H1 (cell line): ENCODE measurements around the gene ABHD14A. TPM values are rescaled to one million over a fixed set of nuclear protein-coding genes. Genes with fewer than 3 reads are reported as not detected.

Source experiments
- CTCF ChIA-PET: fragments of 300-600 bp; sonication (Branson Sonifier 250); formaldehyde crosslinking; loops from one replicate; lab custom pipeline; 2021; ENCODE audit not compliant: partially characterized antibody; lab: Charles Lee
- POLR2A ChIA-PET: fragments of 300-600 bp; sonication (Branson Sonifier 250); formaldehyde crosslinking; loops from one replicate; lab custom pipeline; 2021; ENCODE audit warnings: inconsistent platforms; ENCODE audit not compliant: partially characterized antibody; lab: Charles Lee
- DNase-seq, 2 experiments: peaks; one replicate each; pipeline versions ENCODE4 v3.0.0 to v3.0.0-alpha.2; 2010 to 2022; ENCODE audit warnings: low spot score in 2 of 2, low read depth in 1 of 2, mixed read lengths in 1 of 2
- FAIRE-seq: peaks from 2 replicates; lab custom pipeline; 2011; peaks lifted over from hg19 to GRCh38; lab: Jason Lieb, UNC
- H2AFZ ChIP-seq: 2 replicates; pipeline ENCODE4 v1.8.1; 2012; ENCODE audit warnings: low read length, inconsistent platforms
- H2AK5ac ChIP-seq: 2 replicates; pipeline ENCODE4 v1.6.1; 2013; ENCODE audit warnings: low read depth, low read length
- H2BK120ac ChIP-seq: replicated peaks from 2 replicates; pipeline ENCODE3; 2013; ENCODE audit warnings: low read depth, low read length, inconsistent platforms
- H2BK12ac ChIP-seq: 2 replicates; pipeline ENCODE4 v1.6.1; 2013; ENCODE audit warnings: low read depth, low read length
- H2BK15ac ChIP-seq: 2 replicates; pipeline ENCODE4 v1.6.1; 2013; ENCODE audit warnings: low read length
- H2BK20ac ChIP-seq: 2 replicates; pipeline ENCODE4 v1.6.1; 2013; ENCODE audit warnings: low read length
- H2BK5ac ChIP-seq: 2 replicates; pipeline ENCODE4 v1.6.1; 2013; ENCODE audit warnings: low read depth, low read length
- H3K14ac ChIP-seq: 2 replicates; pipeline ENCODE4 v1.6.1; 2013; ENCODE audit warnings: inconsistent platforms; ENCODE audit not compliant: insufficient read length
- H3K18ac ChIP-seq: 2 replicates; pipeline ENCODE4 v1.6.1; 2013; ENCODE audit warnings: low read length; ENCODE audit errors: extremely low read depth
- H3K23ac ChIP-seq: 2 replicates; pipeline ENCODE4 v1.6.1; 2013; ENCODE audit warnings: inconsistent platforms; ENCODE audit not compliant: insufficient read length
- H3K23me2 ChIP-seq: 2 replicates; pipeline ENCODE4 v1.6.1; 2013; ENCODE audit warnings: low read depth, low read length
- H3K27ac ChIP-seq: 2 replicates; pipeline ENCODE4 v1.6.1; 2011; ENCODE audit warnings: low read depth, low read length, inconsistent platforms
- H3K27me3 ChIP-seq, 4 experiments: replicated peaks in 1 of 4; 1 replicate in 1 of 4; 2 replicates in 3 of 4; pipeline versions ENCODE4 v1.6.1 to v1.8.1; 2011 to 2013; ENCODE audit warnings: low read length in 3 of 4, mild to moderate bottlenecking in 3 of 4, inconsistent platforms in 2 of 4, mixed read lengths in 2 of 4, moderate library complexity in 1 of 4; ENCODE audit not compliant: control insufficient read depth in 3 of 4, insufficient read depth in 3 of 4; ENCODE audit errors: extremely low read depth in 1 of 4
- H3K36me3 ChIP-seq, 4 experiments: 2 replicates each; pipeline versions ENCODE4 v1.6.1 to v1.8.1; 2011 to 2013; ENCODE audit warnings: mild to moderate bottlenecking in 4 of 4, low read length in 3 of 4, moderate library complexity in 2 of 4, control low read depth in 1 of 4, inconsistent platforms in 1 of 4; ENCODE audit not compliant: insufficient read depth in 4 of 4, control insufficient read depth in 2 of 4
- H3K4ac ChIP-seq: replicated peaks from 2 replicates; pipeline ENCODE3; 2013; ENCODE audit warnings: low read length, low read depth, mixed read lengths, inconsistent platforms; ENCODE audit not compliant: insufficient read length
- H3K4me1 ChIP-seq, 4 experiments: replicated peaks in 1 of 4; 1 replicate in 1 of 4; 2 replicates in 3 of 4; pipeline versions ENCODE4 v1.6.1 to v1.8.1; 2011 to 2013; ENCODE audit warnings: low read length in 3 of 4, inconsistent platforms in 2 of 4, mixed read lengths in 1 of 4; ENCODE audit not compliant: insufficient read depth in 4 of 4, control insufficient read depth in 3 of 4
- H3K4me2 ChIP-seq, 2 experiments: 2 replicates each; pipeline versions ENCODE4 v1.6.1 to v1.8.1; 2011 to 2013; ENCODE audit warnings: low read depth in 2 of 2, low read length in 2 of 2, control low read depth in 1 of 2, inconsistent platforms in 1 of 2, mild to moderate bottlenecking in 1 of 2; ENCODE audit not compliant: insufficient read depth in 1 of 2
- H3K4me3 ChIP-seq, 4 experiments: fragments of 200-600, 300-600 bp in 1 of 4; sonication (generic), shearing (Covaris generic), sonication (Bioruptor Twin) in 1 of 4; 2 replicates each; pipeline versions ENCODE4 v1.5.1 to v1.8.1; 2011 to 2016; ENCODE audit warnings: low read length in 4 of 4, low read depth in 3 of 4, control low read depth in 2 of 4, inconsistent platforms in 2 of 4, mild to moderate bottlenecking in 2 of 4, mixed read lengths in 1 of 4, moderate library complexity in 1 of 4; ENCODE audit not compliant: insufficient read depth in 2 of 4; ENCODE audit errors: extremely low read depth in 1 of 4
- H3K56ac ChIP-seq: replicated peaks from 2 replicates; pipeline ENCODE3; 2013; ENCODE audit warnings: low read depth, mild to moderate bottlenecking, mixed read lengths, low read length, inconsistent platforms; ENCODE audit not compliant: insufficient read length
- H3K79me1 ChIP-seq: 2 replicates; pipeline ENCODE4 v1.6.1; 2013; ENCODE audit warnings: low read depth, low read length, control low read depth
- H3K79me2 ChIP-seq, 2 experiments: 2 replicates each; pipeline versions ENCODE4 v1.6.1 to v1.8.1; 2012 to 2013; ENCODE audit warnings: low read length in 2 of 2, mild to moderate bottlenecking in 2 of 2, inconsistent platforms in 1 of 2; ENCODE audit not compliant: insufficient read depth in 2 of 2, control insufficient read depth in 1 of 2
- H3K9ac ChIP-seq, 4 experiments: replicated peaks in 1 of 4; 1 replicate in 1 of 4; 2 replicates in 3 of 4; pipeline versions ENCODE4 v1.6.1 to v1.8.1; 2011 to 2013; ENCODE audit warnings: low read depth in 3 of 4, low read length in 3 of 4, control low read depth in 2 of 4, mild to moderate bottlenecking in 2 of 4, moderate library complexity in 2 of 4, inconsistent platforms in 1 of 4; ENCODE audit errors: extremely low read depth in 1 of 4
- H3K9me3 ChIP-seq, 2 experiments: 2 replicates each; pipeline versions ENCODE4 v1.6.1 to v1.8.1; 2012 to 2013; ENCODE audit warnings: mild to moderate bottlenecking in 2 of 2, moderate library complexity in 2 of 2, control low read depth in 1 of 2, inconsistent platforms in 1 of 2, low read depth in 1 of 2, low read length in 1 of 2, mixed read lengths in 1 of 2; ENCODE audit not compliant: insufficient read depth in 2 of 2
- H4K20me1 ChIP-seq, 2 experiments: replicated peaks in 1 of 2; 2 replicates each; pipeline versions ENCODE3 to v1.8.1; 2011 to 2013; ENCODE audit warnings: inconsistent platforms in 2 of 2, low read length in 2 of 2, mild to moderate bottlenecking in 1 of 2; ENCODE audit not compliant: insufficient read depth in 2 of 2, control insufficient read depth in 1 of 2
- H4K5ac ChIP-seq: 2 replicates; pipeline ENCODE4 v1.6.1; 2013; ENCODE audit warnings: low read length, low read depth, mixed read lengths, inconsistent platforms; ENCODE audit not compliant: insufficient read length
- H4K8ac ChIP-seq: 2 replicates; pipeline ENCODE4 v1.8.0; 2013; ENCODE audit warnings: mild to moderate bottlenecking, moderate library complexity, low read length, inconsistent platforms; ENCODE audit not compliant: insufficient read depth; ENCODE audit errors: extremely low read depth
- H4K91ac ChIP-seq: replicated peaks from 2 replicates; pipeline ENCODE3; 2013; ENCODE audit warnings: low read length, mixed read lengths, inconsistent platforms; ENCODE audit not compliant: insufficient read length
- BACH1 ChIP-seq: IDR thresholded peaks from 2 replicates; pipeline ENCODE4 v1.6.1; 2012; ENCODE audit warnings: low read length, improper control_type of control experiment
- CBX8 ChIP-seq: fragments of 300-800, 300-1000 bp; sonication (generic); IDR thresholded peaks from 2 replicates; pipeline ENCODE4 v1.7.1; 2016; ENCODE audit warnings: low read depth, low read length, borderline replicate concordance
- CHD2 ChIP-seq: IDR thresholded peaks from 2 replicates; pipeline ENCODE4 v1.6.1; 2012; ENCODE audit warnings: low read length, improper control_type of control experiment
- CREB1 ChIP-seq: IDR thresholded peaks from 2 replicates; pipeline ENCODE4 v1.6.1; 2012; ENCODE audit warnings: inconsistent platforms
- EP300 ChIP-seq, 2 experiments: IDR thresholded peaks; 1 replicate in 1 of 2; 2 replicates in 1 of 2; pipeline ENCODE4 v1.6.1; 2011 to 2012; ENCODE audit warnings: low read depth in 2 of 2, low read length in 2 of 2, mild to moderate bottlenecking in 2 of 2, borderline replicate concordance in 1 of 2, inconsistent platforms in 1 of 2, moderate library complexity in 1 of 2
- GABPA ChIP-seq: IDR thresholded peaks from 2 replicates; pipeline ENCODE4 v1.6.1; 2011; ENCODE audit warnings: mild to moderate bottlenecking, low read length, moderate library complexity, borderline replicate concordance; ENCODE audit not compliant: insufficient read depth
- HDAC6 ChIP-seq: IDR thresholded peaks from one replicate; pipeline ENCODE4 v1.7.1; 2012; ENCODE audit warnings: low read depth, mild to moderate bottlenecking, inconsistent platforms, low read length, moderate library complexity
- MAFK ChIP-seq: IDR thresholded peaks from 2 replicates; pipeline ENCODE4 v1.6.1; 2012; ENCODE audit warnings: low read depth, mild to moderate bottlenecking, improper control_type of control experiment, low read length
- RAD21 ChIP-seq, 2 experiments: IDR thresholded peaks in 1 of 2; conservative IDR thresholded peaks in 1 of 2; 2 replicates each; pipeline ENCODE4 v1.6.1; 2011; ENCODE audit warnings: low read depth in 2 of 2, low read length in 2 of 2, improper control_type of control experiment in 1 of 2, inconsistent platforms in 1 of 2, mild to moderate bottlenecking in 1 of 2, moderate library complexity in 1 of 2
- RBBP5 ChIP-seq: IDR thresholded peaks from 2 replicates; pipeline ENCODE4 v1.7.1; 2012; ENCODE audit warnings: low read depth, mild to moderate bottlenecking, inconsistent platforms, low read length, moderate library complexity, borderline replicate concordance
- SIRT6 ChIP-seq: IDR thresholded peaks from one replicate; pipeline ENCODE4 v1.7.1; 2012; ENCODE audit warnings: low read length, inconsistent platforms
- SP2 ChIP-seq: IDR thresholded peaks from 2 replicates; pipeline ENCODE4 v1.6.1; 2012; ENCODE audit warnings: mild to moderate bottlenecking, low read length, inconsistent platforms
- TAF1 ChIP-seq: IDR thresholded peaks from 2 replicates; pipeline ENCODE4 v1.6.1; 2011; ENCODE audit warnings: mild to moderate bottlenecking, low read depth, low read length
- WGBS, 2 experiments: shearing (Covaris generic) in 1 of 2; methylation state at CpG; one replicate each; pipeline versions ENCODE4 v1.1.6 to v1.1.7; 2013 to 2015; ENCODE audit warnings: low lambda C conversion rate in 2 of 2, mixed read lengths in 2 of 2, inconsistent platforms in 1 of 2, low coverage in 1 of 2, missing lambda C conversion rate in 1 of 2; ENCODE audit not compliant: insufficient replicate concordance in 2 of 2, insufficient coverage in 1 of 2, insufficient read length in 1 of 2; ENCODE audit errors: extremely low coverage in 1 of 2, missing lambda C conversion rate in 1 of 2; 5-methylcytosine and 5-hydroxymethylcytosine counted together
- polyA plus RNA-seq, 7 experiments: library from polyadenylated mRNA; depleted of rRNA in 3 of 7; stranded (reverse) in 5 of 7; unstranded in 2 of 7; fragments of >200 nt in 5 of 7; fragments of 200-250 nt in 2 of 7; gene quantifications; 1 replicate in 5 of 7; 2 replicates in 1 of 7; 4 replicates in 1 of 7; pipeline versions ENCODE4 v1.2.1 to v1.2.3, GENCODE V29; 2011 to 2013; ENCODE audit warnings: missing spikeins in 2 of 7, mixed read lengths in 2 of 7
- total RNA-seq: library from RNA; stranded (reverse); fragmentation: NEBNext Ultra II Directional; extraction: Animal tissue kit (Norgen Biotek cat#: 25700); gene quantifications from 2 replicates; pipeline ENCODE4 v1.2.1, GENCODE V29; 2021
- TF ChIP-seq, protein P1 (sequence below): IDR thresholded peaks from 2 replicates; pipeline ENCODE4 v1.6.1; 2011; ENCODE audit warnings: low read depth, mild to moderate bottlenecking, low read length; ENCODE audit not compliant: insufficient read depth

The ABHD14A gene
- total and polyA plus RNA-seq, 2 of the 8 experiments (the other 6 are each of a cell fraction or from before 2014, with no cell fraction given), result 4.6 to 9.8 TPM

DNA sequence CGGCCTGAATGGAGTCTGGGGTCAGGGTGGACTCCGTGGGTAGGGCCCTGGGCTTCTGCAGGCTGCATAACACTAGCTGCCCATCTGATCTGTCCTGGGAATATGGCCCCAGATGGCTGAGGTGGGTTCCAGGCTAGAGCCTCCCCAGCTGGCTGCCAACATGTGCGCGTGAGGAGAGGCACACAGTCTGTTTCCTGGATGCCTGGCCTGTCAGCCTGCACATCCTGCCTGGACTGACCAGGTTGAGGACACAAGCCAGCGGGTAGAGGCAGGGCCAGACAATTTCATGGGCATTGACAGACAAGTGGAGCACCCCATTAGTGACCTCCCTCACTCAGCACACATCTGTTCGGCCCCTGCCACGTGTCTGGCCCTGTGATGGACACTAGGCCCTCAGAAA, 50.6 kb downstream of the ABHD14A start:
- Histone ChIP-seq H3K9me3 (no peaks in the 10 kb centered on the region), H3K4me3 (no peak overlapping the region), H3K36me3 (no peaks in the 10 kb centered on the region), H3K23ac (no peak overlapping the region), H2BK20ac (0 out of 2 replicates have a peak overlapping the region, but pooled peaks have one; percentile 48), H3K14ac (no peak overlapping the region), H3K23me2 (peaks cover 1% of the 10 kb centered on the region; the same call in 1 of the 2 replicates), H3K9ac (no peak overlapping the region), H3K56ac (no peak overlapping the region), H2AK5ac (no peak overlapping the region), H3K27me3 (no peaks in the 10 kb centered on the region), H2BK5ac (no peak overlapping the region), H2AFZ (no peak overlapping the region), H3K27ac (no peak overlapping the region), H3K4ac (no peak overlapping the region), H2BK12ac (no peak overlapping the region), H2BK120ac (no peak overlapping the region), H3K18ac (no peak overlapping the region), H4K5ac (no peak overlapping the region), H3K4me2 (no peak overlapping the region), H4K91ac (no peak overlapping the region), H3K4me1 (peaks cover 0 to 5% (median 2%) of the 10 kb centered on the region in 4 experiments; a peak in 3 of 7 replicates), H4K8ac (peak overlapping the region; percentile 18; the same call in 1 of the 2 replicates), H3K79me2 (no peaks in the 10 kb centered on the region), H3K79me1 (no peaks in the 10 kb centered on the region), H2BK15ac (no peak overlapping the region), H4K20me1 (no peaks in the 10 kb centered on the region)
- DNase-seq, result no peak
- WGBS, 2 experiments, result 84% methylated on average over 7 of the region's 7 CpGs; no CpG with 5 or more reads in 1 of the 2 experiments
- ChIA-PET CTCF (interaction anchor here (1.0 to 9.4 kb wide), 5 partner anchors 11 to 27 kb away, joined by 3 to 124 read pairs (median 7); no protein-coding TSS in a partner anchor), POLR2A (interaction anchor here (1.5 kb wide), 1 partner anchor 11 kb away, joined by 3 read pairs; no protein-coding TSS in a partner anchor)
- FAIRE-seq, result no peak
- TF ChIP-seq MAFK (no peak), GABPA (no peak), SP2 (no peak), RAD21 (IDR thresholded peaks at IDR 0.05 in 1 of 2, conservative IDR thresholded peaks at IDR 0.05 in 1 of 2; ENCODE audit: low read depth in 2 of 2, low read length in 2 of 2) (no peak), CBX8 (no peak), EP300 (IDR thresholded peaks at IDR 0.05; ENCODE audit: borderline replicate concordance in 1 of 2, low read depth in 2 of 2, low read length in 2 of 2) (no peak), BACH1 (no peak), TAF1 (no peak), SIRT6 (no peak), HDAC6 (no peak), RBBP5 (no peak), CHD2 (no peak), CREB1 (no peak)
- TF ChIP-seq, protein P1, sequence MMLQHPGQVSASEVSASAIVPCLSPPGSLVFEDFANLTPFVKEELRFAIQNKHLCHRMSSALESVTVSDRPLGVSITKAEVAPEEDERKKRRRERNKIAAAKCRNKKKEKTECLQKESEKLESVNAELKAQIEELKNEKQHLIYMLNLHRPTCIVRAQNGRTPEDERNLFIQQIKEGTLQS, result no peak
